ENCODE data around the gene SEH1L. TPM values are rescaled to one million over a fixed set of nuclear protein-coding genes. Genes with fewer than 3 reads are reported as not detected.
"Not testable (repeated sequence)": the region's sequence is repeated elsewhere in the genome, so short reads cannot be mapped to it uniquely, and the experiment has no call there.

SEH1L gene
- total RNA-seq, 4 donors from 2014 or later = 26.9 to 41.1 (median 34.4) TPM

DNA sequence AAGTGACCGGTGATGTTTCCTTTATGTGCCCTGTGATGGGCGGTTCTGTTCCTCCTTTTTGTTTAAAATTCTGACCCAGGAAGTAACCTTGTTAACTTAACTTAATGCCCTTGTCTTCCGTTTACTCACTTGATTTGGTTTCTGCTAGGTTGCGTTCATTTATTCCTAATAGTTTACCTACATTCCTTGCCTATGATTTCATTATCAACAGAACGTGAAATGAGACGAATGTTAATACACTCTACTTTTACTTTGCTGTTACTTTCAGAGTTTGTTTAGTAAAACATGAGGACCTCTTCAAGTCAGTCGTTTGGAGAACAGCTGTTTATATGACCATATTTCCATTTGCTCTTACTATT, 44.0 kb downstream of the SEH1L start:
- Histone ChIP-seq H3K9me3 (no peaks in the 10 kb centered on the region), H3K27me3 (no peaks in the 10 kb centered on the region), H3K4me1 (peaks cover 0 to 37% (median 8%) of the 10 kb centered on the region in 4 donors), H3K27ac (peak overlapping the region in 3 of 4 donors; percentile 77 to 89 (median 82)), H3K36me3 (no peaks in the 10 kb centered on the region), H3K4me3 (peak overlapping the region; percentile 67 to 88 (median 86))
- DNase-seq (ENCODE audit: low spot score in 2 of 2) = no peak
- 0 to 1% methylated on average over 7 of the region's 7 CpGs for WGBS, 2 donors
- TF ChIP-seq, protein P1, sequence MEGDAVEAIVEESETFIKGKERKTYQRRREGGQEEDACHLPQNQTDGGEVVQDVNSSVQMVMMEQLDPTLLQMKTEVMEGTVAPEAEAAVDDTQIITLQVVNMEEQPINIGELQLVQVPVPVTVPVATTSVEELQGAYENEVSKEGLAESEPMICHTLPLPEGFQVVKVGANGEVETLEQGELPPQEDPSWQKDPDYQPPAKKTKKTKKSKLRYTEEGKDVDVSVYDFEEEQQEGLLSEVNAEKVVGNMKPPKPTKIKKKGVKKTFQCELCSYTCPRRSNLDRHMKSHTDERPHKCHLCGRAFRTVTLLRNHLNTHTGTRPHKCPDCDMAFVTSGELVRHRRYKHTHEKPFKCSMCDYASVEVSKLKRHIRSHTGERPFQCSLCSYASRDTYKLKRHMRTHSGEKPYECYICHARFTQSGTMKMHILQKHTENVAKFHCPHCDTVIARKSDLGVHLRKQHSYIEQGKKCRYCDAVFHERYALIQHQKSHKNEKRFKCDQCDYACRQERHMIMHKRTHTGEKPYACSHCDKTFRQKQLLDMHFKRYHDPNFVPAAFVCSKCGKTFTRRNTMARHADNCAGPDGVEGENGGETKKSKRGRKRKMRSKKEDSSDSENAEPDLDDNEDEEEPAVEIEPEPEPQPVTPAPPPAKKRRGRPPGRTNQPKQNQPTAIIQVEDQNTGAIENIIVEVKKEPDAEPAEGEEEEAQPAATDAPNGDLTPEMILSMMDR (IDR thresholded peaks at IDR 0.05) = no peak
- TF ChIP-seq EP300 (IDR thresholded peaks at IDR 0.05) (no peak), POLR2A (IDR thresholded peaks at IDR 0.05) (no peak)

DNA sequence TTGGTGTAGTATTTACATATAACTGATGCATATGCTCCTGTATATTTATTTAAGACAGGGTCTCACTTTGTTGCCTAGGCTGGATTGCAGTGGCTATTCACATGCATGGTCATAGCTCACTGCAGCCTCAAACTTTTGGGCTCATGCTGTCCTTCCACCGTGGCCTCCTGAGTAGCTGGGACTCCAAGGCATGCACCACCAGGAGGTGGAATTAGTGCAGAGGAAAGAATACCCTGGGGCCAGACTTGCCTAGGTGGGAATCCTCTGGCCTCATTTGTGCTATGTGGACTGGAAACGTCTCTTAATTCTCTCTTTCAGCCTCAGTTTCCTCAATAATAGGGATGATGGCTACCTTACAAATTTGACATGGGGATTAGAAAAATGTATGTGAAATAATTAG, 45.6 kb downstream of the SEH1L start:
- DNase-seq (ENCODE audit: low spot score in 2 of 2) = no peak
- WGBS, 2 donors = 81 to 85% methylated on average over 2 of the region's 2 CpGs
- H3K4me1 ChIP-seq = peaks cover 0 to 40% (median 8%) of the 10 kb centered on the region in 4 donors
- H3K4me3 ChIP-seq = no peak overlapping the region
- no peak overlapping the region for H3K27ac ChIP-seq
- no peak for TF ChIP-seq POLR2A (IDR thresholded peaks at IDR 0.05)
- no peak for TF ChIP-seq EP300 (IDR thresholded peaks at IDR 0.05)
- TF ChIP-seq, protein P1 (IDR thresholded peaks at IDR 0.05) = no peak
- H3K36me3 ChIP-seq = no peaks in the 10 kb centered on the region
- no peaks in the 10 kb centered on the region for H3K27me3 ChIP-seq
- H3K9me3 ChIP-seq = no peaks in the 10 kb centered on the region

DNA sequence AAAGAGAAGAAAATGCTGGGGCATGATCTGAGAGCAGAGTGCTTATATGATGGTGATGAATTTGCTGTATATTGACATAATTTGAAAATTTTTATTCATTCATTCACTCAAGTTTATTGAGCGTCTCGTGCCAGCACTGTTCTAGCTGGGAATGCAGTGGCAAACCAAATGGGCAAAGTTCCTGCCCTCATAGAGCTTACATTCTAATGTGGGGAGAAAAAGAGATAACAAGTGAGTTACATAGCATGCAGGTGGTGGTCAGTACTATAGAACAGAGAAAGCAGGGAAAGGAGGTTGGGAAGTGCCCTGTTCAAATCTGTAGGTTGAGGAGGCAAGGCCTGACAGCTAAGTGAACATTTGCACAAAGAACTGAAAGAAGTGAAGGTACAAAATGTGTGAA, 47.6 kb downstream of the SEH1L start:
- Histone ChIP-seq H3K4me3 (no peak overlapping the region), H3K9me3 (no peaks in the 10 kb centered on the region), H3K36me3 (no peaks in the 10 kb centered on the region), H3K4me1 (peaks cover 0 to 42% (median 8%) of the 10 kb centered on the region in 4 donors), H3K27ac (no peak overlapping the region), H3K27me3 (no peaks in the 10 kb centered on the region)
- TF ChIP-seq, protein P1 (IDR thresholded peaks at IDR 0.05) = no peak
- no peak for DNase-seq (ENCODE audit: low spot score in 2 of 2)
- 74 to 81% methylated on average over 2 of the region's 2 CpGs for WGBS, 2 donors

DNA sequence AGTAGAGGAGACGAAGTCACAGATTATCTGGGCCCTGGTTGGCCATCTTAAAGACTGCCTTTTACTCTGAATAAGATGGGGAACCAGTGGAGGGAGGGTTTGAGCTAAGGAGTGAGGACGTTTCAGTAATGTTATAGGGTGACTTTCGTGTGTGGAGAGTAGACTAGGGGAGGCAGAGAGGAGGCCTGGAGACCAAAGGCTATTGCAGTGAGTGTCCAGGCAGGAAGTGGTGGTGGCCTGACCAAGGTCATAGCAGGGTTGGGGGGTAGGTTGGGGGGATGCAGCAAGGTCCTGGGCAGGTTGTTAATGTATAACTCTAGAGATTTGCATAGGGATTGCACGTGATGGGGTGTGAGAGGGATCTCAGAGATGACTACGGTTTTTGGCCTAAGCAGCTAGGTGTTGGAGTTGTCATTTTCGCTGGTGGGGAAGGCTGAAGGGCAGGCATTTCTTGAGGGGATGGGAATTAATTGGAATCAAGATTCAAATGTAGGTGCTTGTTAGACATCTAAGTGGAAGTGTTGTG, 48.2 kb downstream of the SEH1L start:
- peaks cover 0 to 4% (median 0%) of the 10 kb centered on the region in 3 donors for H3K36me3 ChIP-seq
- no peak for DNase-seq (ENCODE audit: low spot score in 2 of 2)
- TF ChIP-seq, protein P1 (IDR thresholded peaks at IDR 0.05) = no peak
- TF ChIP-seq EP300 (IDR thresholded peaks at IDR 0.05) (no peak), POLR2A (IDR thresholded peaks at IDR 0.05) (no peak)
- H3K27ac ChIP-seq = no peak overlapping the region
- H3K9me3 ChIP-seq = no peaks in the 10 kb centered on the region
- peaks cover 0 to 40% (median 8%) of the 10 kb centered on the region in 4 donors for H3K4me1 ChIP-seq
- no peak overlapping the region for H3K4me3 ChIP-seq
- H3K27me3 ChIP-seq = no peaks in the 10 kb centered on the region
- 93% methylated on average over 6 of the region's 6 CpGs for WGBS, 2 donors

DNA sequence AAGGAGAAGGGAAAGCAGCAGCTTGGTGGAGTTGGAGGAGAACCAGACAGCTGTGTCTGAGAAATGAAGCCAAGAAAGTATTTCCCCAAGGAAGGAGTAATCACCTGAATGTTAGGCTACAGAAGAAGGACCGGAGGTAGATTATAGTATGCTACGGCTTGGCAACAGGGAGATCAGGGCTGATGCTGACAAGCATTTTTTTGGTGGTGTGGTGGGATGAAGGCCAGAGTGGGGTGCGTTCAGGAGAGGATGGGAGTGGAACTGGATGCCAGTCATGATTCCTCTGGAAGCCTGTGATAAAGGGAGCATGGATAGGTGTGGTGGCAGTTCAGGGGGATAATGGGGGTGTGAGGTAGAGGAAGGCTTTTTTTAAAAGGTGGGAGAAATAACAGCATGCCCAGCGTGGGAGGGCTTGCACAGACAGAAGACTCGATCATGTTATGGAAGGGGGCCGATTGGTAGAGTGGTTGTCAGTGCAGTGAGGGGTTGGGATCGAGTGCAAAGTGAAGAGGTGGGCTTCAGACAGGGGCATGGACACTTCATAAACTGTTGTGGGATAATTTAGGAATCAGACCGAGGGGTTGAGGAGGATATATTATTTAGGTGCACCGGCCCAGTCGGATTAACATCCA, 49.0 kb downstream of the SEH1L start:
- no peak overlapping the region for H3K4me3 ChIP-seq
- no peaks in the 10 kb centered on the region for H3K9me3 ChIP-seq
- H3K4me1 ChIP-seq = peaks cover 0 to 40% (median 8%) of the 10 kb centered on the region in 4 donors
- TF ChIP-seq POLR2A (IDR thresholded peaks at IDR 0.05) = no peak
- no peak for TF ChIP-seq EP300 (IDR thresholded peaks at IDR 0.05)
- TF ChIP-seq, protein P1 (IDR thresholded peaks at IDR 0.05) = no peak
- H3K36me3 ChIP-seq = peaks cover 0 to 11% (median 0%) of the 10 kb centered on the region in 3 donors
- DNase-seq (ENCODE audit: low spot score in 2 of 2) = no peak
- no peaks in the 10 kb centered on the region for H3K27me3 ChIP-seq
- no peak overlapping the region for H3K27ac ChIP-seq
- 74 to 76% methylated on average over 10 of the region's 10 CpGs for WGBS, 2 donors

DNA sequence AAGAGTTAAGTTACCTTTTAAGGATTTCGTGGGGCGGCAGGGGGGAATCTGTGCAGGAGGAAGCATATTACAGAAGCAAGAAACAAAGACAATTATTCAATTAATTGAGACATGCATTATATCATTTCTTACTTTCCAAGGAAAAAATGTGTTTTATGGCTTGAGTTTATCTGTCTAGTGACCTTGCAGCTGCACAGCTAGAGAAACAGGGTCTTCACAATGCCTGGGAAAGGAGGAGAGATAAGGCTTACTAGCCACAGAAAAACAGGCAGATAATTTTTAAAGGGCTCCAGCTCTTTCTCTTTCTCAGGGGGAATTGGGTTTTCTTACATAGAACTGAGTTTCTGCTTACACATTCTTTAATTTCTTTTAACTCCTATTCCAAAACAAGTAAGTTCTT, 49.5 kb downstream of the SEH1L start:
- H3K27ac ChIP-seq; H3K4me3 ChIP-seq; H3K9me3 ChIP-seq; DNase-seq (ENCODE audit: low spot score in 2 of 2); H3K27me3 ChIP-seq: not testable (repeated sequence)
- WGBS, 2 donors = 72 to 75% methylated on average over 2 of the region's 2 CpGs
- Histone ChIP-seq H3K4me1 (peaks cover 0 to 35% (median 3%) of the 10 kb centered on the region in 4 donors), H3K36me3 (peaks cover 0 to 14% (median 0%) of the 10 kb centered on the region in 3 donors)

Data from tibial nerve (tissue), 4 donors.